Femur (tissue), 1 donor: ENCODE results near the gene CLDN19.
"Not testable (repeated sequence)": the region's sequence is repeated elsewhere in the genome, so short reads cannot be mapped to it uniquely, and the experiment has no call there.

ENCODE experiments used
- DNase-seq: peaks from one replicate; pipeline ENCODE4 v3.0.0-alpha.2; 2017

CLDN19 gene

GRCh38 chr1:42737257-42737656 is 2.8 kb downstream of the CLDN19 start:
- DNase-seq: no peak

- no peak for DNase-seq
Measured at GRCh38 chr1:42736571-42737200, 3.4 kb downstream of the CLDN19 start.

GRCh38 chr1:42736152-42736551 is 3.9 kb downstream of the CLDN19 start:
- DNase-seq: no peak

- no peak for DNase-seq
Measured at GRCh38 chr1:42735477-42736105, 4.4 kb downstream of the CLDN19 start.

- no peak for DNase-seq
Measured at GRCh38 chr1:42735056-42735455, 5.0 kb downstream of the CLDN19 start.

GRCh38 chr1:42734201-42735035 is 5.6 kb downstream of the CLDN19 start:
- DNase-seq: no peak

- DNase-seq: no peak
Measured at GRCh38 chr1:42733415-42734200, 6.4 kb downstream of the CLDN19 start.

GRCh38 chr1:42732126-42732680 is 7.8 kb downstream of the CLDN19 start:
- DNase-seq: no peak

GRCh38 chr1:42731585-42731984 is 8.5 kb downstream of the CLDN19 start:
- no peak for DNase-seq

GRCh38 chr1:42730988-42731387 is 9.0 kb downstream of the CLDN19 start:
- DNase-seq: no peak

GRCh38 chr1:42730002-42730401 is 10.0 kb downstream of the CLDN19 start:
- no peak for DNase-seq

- not testable (repeated sequence) for DNase-seq
Measured at GRCh38 chr1:42725820-42726219, 14.2 kb downstream of the CLDN19 start.

- no peak for DNase-seq
Measured at GRCh38 chr1:42723511-42723910, 16.5 kb downstream of the CLDN19 start.

- DNase-seq: not testable (repeated sequence)
Measured at GRCh38 chr1:42722403-42722802, 17.6 kb downstream of the CLDN19 start.

- DNase-seq: no peak
Measured at GRCh38 chr1:42721926-42722325, 18.1 kb downstream of the CLDN19 start.

- no peak for DNase-seq
Measured at GRCh38 chr1:42720868-42721267, 19.2 kb downstream of the CLDN19 start.

- not testable (repeated sequence) for DNase-seq
Measured at GRCh38 chr1:42714441-42714840, 25.6 kb downstream of the CLDN19 start.

- DNase-seq: no peak
Measured at GRCh38 chr1:42713293-42713692, 26.7 kb downstream of the CLDN19 start.

GRCh38 chr1:42712808-42713207 is 27.2 kb downstream of the CLDN19 start:
- not testable (repeated sequence) for DNase-seq

- no peak for DNase-seq
Measured at GRCh38 chr1:42703888-42704464, 36.1 kb downstream of the CLDN19 start.

GRCh38 chr1:42700006-42700405 is 40.0 kb downstream of the CLDN19 start:
- no peak for DNase-seq

GRCh38 chr1:42698081-42698813 is 41.8 kb downstream of the CLDN19 start:
- no peak for DNase-seq
